ENCODE results near the gene HARBI1.

HARBI1 gene

DNA sequence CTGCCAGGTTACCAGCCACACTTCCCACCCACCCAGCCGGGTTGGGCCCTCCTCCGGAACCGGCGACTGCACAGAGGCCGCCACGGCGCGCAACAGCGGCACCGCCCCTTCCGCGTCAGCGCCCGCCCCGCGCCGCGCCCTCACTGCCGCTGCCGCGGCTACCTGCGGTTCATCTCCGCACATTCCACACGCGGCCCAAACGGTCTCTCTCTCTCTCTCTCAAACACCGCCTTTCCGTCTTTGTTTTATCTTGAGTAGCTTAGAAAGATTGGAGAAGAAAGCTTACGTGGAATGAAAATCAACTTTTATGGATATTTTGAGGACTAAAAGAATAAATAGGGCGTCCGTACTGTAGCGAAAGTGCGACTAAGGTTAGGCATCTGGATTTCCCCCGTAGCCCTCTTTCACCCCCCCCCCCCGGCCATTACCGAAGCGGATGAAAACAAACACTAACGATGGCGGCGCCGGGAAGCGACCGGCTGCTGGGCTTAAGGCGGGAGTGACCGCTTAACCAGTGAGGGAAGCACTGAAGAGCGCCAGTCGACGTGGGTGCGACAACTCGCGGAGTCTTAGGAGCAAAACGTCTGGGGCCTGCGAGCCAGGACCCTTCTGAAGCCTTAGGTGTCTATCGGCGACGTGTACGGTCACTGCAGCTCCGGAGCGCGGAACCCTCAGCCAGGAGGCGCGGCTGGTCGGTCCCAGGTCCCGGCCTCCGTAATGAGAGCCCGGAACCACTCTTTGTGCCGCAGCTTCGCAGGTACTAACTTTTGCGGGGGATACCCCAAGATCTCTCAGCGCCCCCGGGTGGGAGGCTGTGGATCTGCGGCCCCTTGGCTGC, at the start of gene HARBI1, which contains the start of gene ATG13:
Gene HARBI1, minus strand, starts transcription at position 94 of the 838 bp plus-strand sequence. CDS start 990 bp downstream, outside the sequence.
Gene ATG13, plus strand, starts transcription at position 420 of the 838 bp plus-strand sequence. CDS start 26,739 bp downstream, outside the sequence.
- peak; percentile 83 to 99 (median 89) for DNase-seq

GRCh38 chr11:46666516-46666915, 49.5 kb upstream of the HARBI1 start:
- no peak for DNase-seq

DNA sequence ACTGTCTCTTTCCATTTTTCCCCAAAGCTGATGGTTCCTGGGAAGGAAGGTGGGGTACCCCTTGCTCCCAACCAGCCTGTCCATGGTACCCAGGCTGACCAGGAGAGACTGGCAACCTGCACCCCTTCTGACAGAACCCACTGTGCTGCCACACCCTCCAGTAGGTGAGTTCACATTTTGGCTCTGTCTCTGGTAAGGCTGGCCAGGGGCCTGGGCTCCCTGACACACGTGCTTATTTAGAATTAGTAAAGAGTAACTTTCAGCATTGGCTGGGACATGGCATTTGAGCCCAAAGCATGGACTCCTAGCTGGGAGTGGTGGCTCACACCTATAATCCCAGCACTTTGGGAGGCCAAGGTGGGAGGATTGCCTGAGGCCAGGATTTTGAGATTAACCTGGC, 48.3 kb upstream of the HARBI1 start:
- DNase-seq = no peak

DNA sequence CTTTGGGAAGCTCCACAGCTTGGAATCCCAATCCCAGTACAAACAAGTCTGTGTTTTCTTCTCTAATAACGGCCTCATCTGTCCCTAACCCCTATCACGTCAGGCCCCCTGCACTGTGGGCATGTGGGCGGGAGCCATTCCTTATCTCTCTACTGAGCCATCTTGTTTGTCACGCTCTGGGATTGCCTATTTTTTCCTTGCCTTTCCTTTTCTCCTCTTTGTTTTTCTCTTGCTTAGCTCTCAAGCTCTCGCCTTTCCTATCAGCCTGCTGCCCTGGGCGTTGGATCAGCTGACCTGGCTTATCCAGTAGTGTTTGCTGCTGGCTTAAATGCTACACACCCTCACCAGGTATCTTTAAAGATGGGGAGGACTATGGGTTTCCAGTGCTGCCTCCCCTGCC, 47.6 kb upstream of the HARBI1 start:
- DNase-seq = no peak

DNA sequence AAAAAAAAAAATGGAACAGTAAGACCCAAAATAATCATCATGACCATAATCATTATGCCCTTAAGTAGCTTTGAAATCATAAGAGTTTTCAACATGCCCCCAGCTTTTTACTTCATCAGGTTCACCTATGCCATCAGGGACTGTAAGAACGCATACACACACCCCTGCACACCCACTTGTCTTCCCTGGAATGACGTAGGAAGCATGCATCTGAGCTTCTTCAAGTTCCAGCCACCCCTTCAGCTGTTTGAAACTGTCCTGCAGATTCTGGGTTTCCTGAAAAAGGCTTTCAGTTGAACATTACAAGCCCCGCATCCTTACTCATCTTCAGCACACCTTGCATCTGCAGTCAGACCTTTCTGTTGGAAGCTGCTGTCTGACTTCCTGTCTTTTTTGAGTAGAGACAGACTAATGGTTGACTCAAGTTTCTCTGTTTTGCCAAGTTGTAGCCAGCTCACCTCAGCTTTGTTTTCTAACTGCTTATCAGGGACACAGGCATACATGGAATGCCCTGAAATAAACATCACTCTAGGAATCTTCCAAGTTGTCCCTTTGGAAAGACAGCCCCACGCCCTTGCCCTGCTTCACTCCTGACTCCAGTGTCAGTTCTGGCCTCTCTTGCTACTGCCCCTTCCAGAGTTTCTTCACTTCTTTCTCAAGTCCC, 46.4 kb upstream of the HARBI1 start:
- DNase-seq = no peak

DNA sequence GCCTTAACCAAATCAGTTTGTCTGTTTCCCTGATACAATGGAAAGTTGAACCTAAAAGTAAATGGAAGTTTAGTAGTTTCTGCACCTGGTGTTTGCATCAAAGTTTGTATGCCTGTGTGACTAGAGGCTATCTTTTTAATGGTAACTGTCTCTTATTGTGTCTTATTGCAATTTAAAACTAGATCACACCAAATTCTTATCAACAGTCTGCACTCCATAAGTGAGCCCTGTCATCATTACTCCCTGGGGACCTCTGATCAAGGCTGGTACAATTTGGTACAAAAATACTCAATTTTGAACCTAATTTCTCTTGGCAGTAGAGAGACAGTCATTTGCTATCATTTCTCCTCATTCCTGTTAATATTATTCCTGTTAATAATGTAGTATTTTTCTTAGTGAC, 45.3 kb upstream of the HARBI1 start:
- no peak for DNase-seq

DNA sequence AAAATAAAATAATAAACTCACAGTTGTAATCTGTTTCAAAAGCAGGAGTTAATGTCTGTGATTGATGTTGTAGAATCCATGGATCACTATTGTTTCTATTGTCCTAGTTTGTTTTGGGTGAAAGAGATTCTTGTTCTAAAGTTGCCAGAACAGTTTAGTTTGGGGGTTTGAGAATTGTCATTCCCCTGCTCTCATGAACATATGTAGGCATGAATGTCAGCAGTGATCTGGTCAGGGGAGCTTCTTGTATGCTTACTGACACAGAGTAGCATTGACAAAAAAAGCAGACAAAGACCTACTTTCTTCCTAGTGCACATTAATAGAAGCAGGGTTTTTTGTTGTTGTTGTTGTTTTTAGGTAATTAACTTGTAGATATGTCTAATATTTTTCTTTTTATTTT, 44.8 kb upstream of the HARBI1 start:
- no peak for DNase-seq

DNA sequence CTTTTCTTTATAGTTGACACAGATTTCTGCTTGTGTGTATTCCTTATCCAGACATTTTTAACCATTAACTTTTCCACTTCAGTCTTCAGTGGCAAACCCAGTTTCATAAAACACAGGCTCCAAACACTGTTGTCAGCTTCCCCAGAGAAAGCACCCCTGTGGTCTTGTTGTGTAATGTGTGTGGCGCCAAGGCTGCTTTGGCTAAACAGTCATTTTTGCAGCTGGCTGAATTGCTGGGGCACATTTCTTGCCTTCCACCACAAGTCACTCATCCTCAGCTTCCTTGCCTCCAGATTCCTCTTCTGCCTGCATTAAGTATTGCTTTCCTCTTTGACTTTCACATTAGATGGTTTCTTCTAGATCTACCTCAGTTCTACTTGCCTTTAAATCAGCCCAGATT, 42.9 kb upstream of the HARBI1 start:
- DNase-seq = no peak

GRCh38 chr11:46658259-46658658, 41.2 kb upstream of the HARBI1 start:
- no peak for DNase-seq

- no peak for DNase-seq
These were observed 40.2 kb upstream of the HARBI1 start for GRCh38 chr11:46657186-46657585.

DNA sequence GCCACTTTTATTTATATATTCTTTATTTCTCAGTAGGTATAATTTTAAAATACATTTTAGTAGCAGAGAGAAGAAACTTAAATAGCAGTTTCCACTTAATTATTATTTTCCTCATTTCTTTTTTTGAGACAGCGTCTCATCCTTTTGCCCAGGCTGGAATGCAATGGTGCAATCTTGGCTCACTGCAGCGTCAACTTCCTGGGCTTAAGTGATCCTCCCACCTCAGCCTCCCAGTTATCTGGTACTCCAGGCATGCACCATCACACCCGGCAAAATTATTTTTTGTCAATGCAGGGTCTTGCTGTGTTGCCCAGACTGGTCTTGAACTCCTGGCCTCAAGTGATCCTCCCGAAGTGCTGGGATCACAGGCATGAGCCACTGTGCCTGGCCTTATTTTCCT, 38.6 kb upstream of the HARBI1 start:
- no peak for DNase-seq

DNA sequence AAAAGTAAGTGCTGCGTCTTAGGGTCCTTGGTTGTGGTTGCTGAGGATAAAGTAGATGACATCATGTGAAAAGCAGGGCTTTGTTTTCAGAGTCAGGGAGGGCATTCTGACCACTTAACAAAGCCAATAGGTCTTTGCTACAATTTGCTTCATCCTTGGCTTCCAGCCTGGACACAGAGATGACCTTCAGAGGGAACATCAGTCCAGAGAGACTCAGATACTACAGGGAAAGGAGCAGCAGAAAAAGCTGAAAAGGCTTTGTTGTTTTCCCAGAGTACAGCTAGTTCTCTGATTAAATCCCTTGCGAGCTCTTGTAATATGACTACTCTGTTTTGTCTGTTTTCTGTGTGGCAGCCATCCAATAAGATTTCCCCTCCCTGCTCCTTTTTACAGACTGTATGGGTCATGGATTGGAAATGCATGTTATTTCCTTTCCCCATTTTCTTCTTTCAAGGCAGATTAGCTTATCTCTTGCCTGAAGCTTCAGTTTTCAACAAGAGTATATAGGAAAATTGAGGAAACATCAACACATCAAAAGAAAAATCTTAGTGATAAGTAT, 32.2 kb upstream of the HARBI1 start:
- DNase-seq = no peak

GRCh38 chr11:46643986-46644385, 27.0 kb upstream of the HARBI1 start:
- no peak for DNase-seq

DNA sequence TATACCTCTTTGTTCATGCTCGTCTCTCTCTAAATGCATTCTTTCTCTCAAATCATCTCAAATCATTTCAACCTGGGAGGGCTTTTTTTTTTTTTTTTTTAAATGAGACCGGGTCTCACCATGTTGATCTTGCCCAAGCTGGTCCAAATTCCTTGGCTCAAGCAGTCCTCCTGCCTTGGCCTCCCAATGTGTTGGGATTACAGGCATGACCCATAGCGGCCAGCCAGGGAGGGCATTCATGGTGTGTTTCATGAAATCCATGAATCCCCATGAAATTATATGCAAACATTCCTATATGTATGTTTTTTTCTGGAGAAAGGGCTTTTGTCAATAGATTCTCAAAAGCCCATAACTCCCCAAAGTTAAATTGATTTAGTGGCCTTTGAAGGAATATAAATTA, 26.5 kb upstream of the HARBI1 start:
- DNase-seq = no peak

DNA sequence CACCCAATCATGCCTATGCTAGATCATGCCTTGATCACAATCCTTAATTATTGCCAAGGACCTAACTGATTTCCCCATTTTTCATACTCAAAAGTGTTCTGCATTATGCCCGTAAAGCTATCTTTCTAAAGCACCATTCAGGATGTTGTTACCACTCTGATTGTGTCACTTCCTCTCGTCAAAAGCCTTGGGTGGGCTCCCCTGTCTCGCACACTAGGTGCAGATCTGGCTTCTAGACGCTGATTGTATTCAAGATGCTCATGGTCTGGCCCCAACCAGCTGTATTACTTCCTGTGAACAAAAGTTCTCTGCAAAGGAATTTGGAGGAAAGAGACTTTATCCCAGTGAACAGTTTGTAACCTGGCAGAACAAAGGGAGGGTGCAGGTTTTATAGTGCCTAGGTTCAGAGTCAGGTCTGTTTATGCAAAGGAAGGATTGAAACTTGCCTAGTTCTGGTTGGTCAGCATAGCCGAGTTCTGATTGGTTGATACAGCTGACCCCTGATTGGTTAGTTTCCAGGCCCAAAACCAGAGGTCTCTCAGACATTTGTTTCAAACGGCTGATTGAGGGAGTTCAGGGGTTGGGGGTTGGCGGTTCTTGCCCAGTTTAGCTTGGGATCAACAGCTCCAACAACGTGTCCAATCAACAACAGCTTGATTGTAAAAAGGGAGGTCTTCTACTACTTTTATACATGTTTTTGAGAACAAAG, 25.8 kb upstream of the HARBI1 start:
- no peak for DNase-seq

DNA sequence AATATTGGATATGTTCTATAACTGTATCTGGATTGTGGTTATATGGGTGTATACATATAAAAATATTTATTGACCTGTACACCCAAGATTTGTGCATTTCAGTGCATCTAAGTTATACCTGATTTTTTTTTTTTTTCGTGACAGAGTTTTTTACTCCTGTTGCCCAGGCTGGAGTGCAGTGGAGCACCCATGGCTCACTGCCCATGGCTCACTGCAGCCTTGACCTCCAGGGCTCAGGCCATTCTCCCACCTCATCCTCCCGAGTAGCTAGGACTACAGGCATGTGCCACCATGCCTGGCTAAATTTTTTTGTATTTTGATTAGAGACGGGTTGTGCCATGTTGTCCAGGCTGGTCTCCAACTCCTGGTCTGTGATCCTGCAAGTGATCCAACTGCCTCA, 24.6 kb upstream of the HARBI1 start:
- DNase-seq = no peak

GRCh38 chr11:46640036-46640788, 23.2 kb upstream of the HARBI1 start:
- DNase-seq = no peak

DNA sequence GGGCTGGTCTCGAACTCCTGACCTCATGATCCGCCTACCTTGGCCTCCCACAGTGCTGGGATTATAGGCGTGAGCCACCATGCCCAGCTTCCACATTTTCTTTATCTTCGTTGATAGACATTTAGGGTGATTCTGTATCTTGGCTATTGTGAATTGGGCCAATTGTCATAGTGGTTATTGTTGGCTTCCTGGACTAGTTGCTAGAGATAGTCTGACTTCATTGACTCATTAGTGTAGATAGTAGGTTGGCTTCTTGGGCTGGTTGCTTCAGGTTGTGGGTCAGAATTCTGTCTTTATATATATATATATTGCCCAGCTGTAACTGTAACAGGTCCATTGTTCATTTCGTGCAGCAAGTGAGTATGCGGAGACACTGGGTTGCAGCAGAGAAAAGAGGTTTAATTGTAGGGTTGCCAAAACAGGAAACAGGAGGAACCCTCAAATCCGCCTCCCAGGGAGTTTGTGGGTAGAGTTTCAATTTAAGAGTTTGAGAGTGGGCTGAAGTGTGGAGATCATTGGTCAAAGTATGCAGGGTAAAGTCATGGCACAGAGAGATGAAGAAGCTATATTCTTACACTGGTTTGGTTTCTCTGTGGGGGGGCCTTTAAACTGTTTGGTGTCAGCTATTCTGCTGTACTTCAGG, 22.3 kb upstream of the HARBI1 start:
- DNase-seq = no peak

DNA sequence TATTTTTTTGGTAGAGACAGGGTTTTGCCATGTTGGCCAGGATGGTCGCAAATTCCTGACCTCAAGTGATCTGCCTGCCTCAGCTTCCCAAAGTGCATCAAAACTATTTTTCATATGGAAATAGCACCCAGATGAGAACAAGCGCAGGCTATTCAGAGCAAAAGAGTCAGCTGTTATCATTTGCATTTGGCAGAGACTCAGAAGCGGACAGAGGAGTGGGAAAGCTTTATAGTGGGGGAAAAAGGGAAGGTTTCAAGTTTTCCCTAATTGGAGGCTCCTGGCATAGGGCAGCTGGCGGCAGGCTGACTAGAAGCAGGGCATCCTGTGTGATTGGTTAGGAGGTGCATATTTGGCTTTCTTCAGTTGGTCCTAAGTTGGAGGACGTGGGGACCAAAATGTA, 20.5 kb upstream of the HARBI1 start:
- DNase-seq = no peak

DNA sequence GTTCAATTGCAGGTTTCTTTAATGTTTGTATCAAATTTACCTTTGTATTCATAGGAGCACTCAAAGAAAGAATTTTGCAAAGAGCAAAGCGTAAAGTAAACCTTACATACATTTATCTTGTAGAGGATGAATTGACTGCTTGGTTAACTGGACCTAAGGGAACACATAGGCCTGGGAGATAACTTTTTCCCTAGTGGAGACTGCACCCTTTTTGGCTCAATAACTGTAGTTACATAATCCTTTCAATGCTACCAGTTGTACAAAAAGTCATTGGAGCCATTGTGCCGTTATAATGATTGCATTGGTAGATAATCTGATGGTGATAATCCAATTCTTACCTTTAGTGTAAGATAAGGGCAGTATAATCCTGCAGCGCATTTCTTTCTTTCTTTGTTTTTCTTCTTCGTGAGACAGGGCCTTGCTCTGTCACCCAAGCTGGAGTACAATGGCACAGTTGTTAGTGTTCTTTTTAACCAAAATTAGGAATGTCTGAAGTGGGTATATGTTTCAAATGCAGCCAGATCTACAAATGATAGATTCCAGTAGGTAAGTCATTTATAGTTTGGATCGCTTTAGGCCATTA, 18.6 kb upstream of the HARBI1 start:
- DNase-seq = no peak

Measured in stimulated activated naive CD4-positive, alpha-beta T cell (primary cell).